Activated CD8-positive, alpha-beta memory T cell treated with anti-CD3 and anti-CD28 coated beads, Interleukin-2, amount 50 U/mL, for 24 hours (primary cell): ENCODE results near the gene ARL2BP.
"Not testable (repeated sequence)": the region's sequence is repeated elsewhere in the genome, so short reads cannot be mapped to it uniquely, and the experiment has no call there.

Experiments used
- DNase-seq: peaks from one replicate; pipeline ENCODE4 v3.0.0-alpha.2; 2020; ENCODE audit errors: extremely low read depth

The ARL2BP gene

DNA sequence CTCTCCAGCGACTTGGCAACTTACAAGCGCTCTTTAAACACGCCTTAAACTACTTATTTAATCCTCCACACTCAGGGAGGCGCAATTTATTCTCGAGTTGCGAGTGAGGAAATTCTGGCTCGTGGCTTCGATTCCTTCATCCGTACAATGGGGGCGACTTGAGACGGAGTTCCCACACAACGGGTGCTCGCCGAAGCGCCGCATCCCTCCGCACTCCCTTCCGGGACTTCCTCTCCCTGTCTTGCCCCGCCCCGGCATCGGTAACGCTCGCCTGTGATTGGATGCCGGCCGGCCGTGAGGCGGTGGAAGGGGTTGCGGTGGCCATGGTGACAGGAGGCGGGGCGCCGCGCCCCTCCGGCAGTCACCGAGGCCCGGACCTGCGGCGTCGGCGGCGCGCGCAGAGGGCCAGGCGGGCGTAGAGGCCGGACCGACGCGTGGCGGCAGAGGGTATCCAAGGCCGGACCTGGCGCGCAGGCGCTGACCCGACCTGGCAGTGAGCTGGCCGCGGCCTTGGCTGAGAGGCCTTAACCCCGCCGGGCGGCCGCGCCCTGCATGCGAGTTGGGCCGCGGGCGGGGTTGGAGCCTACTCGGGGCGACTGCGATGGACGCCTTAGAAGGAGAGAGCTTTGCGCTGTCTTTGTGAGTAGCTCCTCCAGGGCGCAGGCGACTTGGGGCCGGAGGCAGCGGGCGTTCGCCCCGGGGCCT lies at the start of gene ARL2BP:
Gene ARL2BP, plus strand, starts transcription at position 493 of the 705 bp plus-strand sequence. Its CDS starts 109 bp downstream, at position 602.
- DNase-seq, result peak; percentile 90

DNA sequence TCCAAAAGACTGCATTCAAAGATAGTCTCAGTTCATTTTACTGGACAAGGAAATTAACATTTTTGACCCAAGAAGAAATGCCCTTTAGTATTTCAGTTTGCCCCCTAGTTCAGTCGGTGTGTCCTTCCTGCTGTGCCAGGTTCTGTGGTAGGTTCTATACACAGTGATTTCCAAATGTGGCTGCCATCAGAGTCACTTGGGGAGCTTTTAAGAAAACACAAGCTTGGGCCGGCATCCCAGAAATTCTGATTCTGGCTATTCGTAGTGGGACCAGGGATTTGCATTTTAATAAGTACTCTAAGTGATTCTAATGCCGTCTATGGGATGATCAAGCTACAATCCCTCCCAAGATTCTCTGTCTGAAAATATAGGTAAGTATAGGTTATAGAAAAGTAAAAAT lies 48.8 kb upstream of the ARL2BP start:
- DNase-seq, result no peak

DNA sequence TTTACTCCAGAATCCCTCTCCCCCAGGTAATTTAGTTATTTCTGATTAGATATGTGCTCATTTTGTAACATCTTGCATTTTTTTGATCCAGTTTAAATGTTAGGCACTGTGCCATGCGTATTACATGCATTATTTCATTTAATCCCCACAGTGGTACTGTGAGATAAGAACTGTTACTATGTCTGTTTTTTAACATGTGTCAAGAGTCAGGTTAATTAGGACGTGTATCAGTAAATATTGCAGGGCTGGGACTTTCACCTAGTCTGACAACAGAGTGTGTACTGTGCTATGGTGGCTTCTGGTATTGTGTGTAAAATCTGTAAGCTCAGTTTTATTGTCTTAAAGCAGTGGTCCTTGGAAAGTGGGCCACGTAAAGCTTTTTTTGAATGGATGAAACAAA lies 48.3 kb upstream of the ARL2BP start:
- DNase-seq, result no peak

GRCh38 chr16:57200321-57200720 lies 44.7 kb upstream of the ARL2BP start:
- not testable (repeated sequence) for DNase-seq

DNA sequence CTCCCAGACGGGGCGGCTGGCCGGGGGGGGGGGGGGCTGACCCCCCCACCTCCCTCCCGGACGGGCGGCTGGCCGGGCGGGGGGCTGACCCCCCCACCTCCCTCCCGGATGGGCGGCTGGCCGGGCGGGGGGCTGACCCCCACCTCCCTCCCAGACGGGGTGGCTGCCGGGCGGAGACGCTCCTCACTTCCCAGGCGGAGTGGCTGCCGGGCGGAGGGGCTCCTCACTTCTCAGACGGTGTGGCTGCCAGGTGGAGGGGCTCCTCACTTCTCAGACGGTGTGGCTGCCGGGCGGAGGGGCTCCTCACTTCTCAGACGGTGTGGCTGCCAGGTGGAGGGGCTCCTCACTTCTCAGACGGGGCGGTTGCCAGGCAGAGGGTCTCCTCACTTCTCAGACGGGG lies 44.1 kb upstream of the ARL2BP start:
- not testable (repeated sequence) for DNase-seq

DNA sequence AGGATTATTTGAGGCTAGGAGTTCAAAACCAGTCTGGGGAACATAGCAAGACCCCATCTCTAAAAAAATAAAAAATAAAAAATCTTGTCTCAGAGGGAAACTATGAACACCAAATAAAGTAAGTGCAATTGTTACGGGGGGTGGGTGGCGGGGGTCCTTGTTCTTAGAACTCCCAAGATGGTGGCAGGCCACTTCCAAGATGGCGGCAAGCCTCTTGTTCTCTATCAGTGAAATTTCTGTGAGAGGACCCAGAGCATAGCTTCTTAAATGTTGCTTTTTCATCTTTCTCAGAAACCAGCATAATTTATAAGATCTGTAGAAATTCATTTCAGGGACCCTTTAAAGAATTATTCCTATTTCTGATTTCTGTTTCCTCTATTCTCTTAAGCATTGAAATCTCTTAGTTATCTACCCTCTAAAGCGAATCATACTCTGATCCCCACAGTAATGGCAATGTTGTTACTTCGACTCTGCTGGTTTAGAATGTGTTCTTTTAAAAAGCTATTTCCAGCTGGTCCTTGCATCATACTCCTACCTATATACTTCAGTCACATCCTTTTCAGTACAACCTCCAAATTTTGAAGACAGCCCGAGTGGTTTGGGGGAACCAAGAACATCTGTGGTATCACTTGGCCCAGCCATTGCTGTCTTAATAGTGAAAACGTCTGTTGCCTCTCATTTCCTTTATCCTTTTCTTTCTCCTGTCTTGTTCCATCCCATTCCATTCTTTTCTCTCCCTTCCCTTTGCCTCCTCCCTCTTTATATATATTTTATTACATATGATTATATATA lies 42.8 kb upstream of the ARL2BP start:
- DNase-seq, result no peak

- DNase-seq, result no peak
These were observed 41.6 kb upstream of the ARL2BP start for GRCh38 chr16:57203451-57203850.

GRCh38 chr16:57204675-57205074 lies 40.4 kb upstream of the ARL2BP start:
- no peak for DNase-seq

GRCh38 chr16:57208926-57209325 lies 36.1 kb upstream of the ARL2BP start:
- DNase-seq, result no peak

- DNase-seq, result no peak
These were observed 35.3 kb upstream of the ARL2BP start for GRCh38 chr16:57209780-57210179.

- DNase-seq, result no peak
These were observed 31.6 kb upstream of the ARL2BP start for GRCh38 chr16:57213462-57213861.

- no peak for DNase-seq
These were observed 28.1 kb upstream of the ARL2BP start for GRCh38 chr16:57216968-57217367.

GRCh38 chr16:57223057-57223456 lies 22.0 kb upstream of the ARL2BP start:
- DNase-seq, result no peak

DNA sequence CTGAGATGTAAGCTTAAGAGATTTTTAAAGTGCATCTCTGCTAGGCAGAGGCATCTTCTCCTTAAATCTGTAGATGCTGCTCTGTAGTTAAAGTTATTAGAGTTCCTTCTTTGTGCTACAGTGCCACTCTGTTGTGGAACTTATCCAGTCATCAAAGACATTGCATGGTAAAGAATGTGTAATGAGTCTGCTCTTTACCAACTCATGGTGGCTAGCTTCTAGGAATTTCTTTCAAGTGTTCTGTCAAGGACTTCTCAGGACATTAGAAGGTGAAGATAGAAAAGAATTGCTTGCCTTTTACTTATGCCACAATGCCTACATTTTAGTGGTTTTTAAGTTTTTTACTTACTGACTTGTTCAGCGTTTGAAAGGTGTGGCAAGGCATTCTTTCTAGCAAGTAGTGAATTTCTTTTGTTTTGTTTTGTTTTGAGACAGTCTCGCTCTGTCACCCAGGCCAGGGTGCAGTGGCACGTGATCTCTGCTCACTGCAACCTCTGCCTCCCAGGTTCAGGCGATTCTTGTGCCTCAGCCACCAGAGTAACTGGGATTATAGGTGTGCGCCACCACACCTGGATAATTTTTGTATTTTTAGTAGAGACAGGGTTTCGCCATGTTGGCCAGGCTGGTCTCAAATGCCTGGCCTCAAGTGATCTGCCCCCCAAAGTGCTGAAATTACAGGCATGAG lies 20.3 kb upstream of the ARL2BP start:
- DNase-seq, result no peak

DNA sequence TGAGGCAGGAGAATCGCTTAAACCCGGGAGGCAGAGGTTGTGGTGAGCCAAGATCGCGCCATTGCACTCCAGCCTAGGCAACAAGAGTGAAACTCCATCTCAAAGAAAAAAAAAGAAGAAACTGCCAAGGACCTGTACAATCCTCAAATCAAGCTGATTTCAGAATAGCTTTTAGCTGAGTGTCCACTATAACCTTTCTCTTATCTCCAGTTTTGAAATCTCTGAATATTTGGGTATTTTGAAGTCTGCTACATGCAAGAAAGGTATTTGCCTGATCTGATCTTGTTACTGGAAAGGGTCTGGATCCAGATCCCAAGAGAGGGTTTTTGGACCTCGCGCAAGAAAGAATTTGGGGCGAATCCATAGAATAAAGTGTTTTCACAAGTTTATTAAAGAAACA lies 19.1 kb upstream of the ARL2BP start:
- no peak for DNase-seq

- DNase-seq, result no peak
These were observed 18.1 kb upstream of the ARL2BP start for GRCh38 chr16:57226701-57227621.

DNA sequence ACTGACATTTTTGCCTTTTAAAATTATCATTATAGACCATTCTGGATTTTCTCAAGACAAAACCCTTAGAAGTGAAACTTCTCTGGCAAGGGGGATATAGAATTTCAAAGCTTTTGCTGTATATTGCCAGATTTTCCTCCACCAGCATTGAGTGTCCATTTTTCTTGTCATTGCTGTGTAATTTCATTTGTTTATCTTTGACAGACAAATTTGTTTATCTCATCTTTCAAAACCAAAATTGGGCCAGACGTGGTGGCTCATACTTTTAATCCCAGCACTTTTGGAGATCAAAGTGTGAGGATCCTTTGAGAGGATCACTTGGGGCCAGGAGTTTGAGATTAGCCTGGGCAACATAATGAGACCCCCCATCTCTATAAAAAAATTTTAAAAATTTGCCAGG lies 16.0 kb upstream of the ARL2BP start:
- no peak for DNase-seq

- no peak for DNase-seq
These were observed 13.2 kb upstream of the ARL2BP start for GRCh38 chr16:57231821-57232350.

- no peak for DNase-seq
These were observed 10.9 kb upstream of the ARL2BP start for GRCh38 chr16:57233944-57234706.

DNA sequence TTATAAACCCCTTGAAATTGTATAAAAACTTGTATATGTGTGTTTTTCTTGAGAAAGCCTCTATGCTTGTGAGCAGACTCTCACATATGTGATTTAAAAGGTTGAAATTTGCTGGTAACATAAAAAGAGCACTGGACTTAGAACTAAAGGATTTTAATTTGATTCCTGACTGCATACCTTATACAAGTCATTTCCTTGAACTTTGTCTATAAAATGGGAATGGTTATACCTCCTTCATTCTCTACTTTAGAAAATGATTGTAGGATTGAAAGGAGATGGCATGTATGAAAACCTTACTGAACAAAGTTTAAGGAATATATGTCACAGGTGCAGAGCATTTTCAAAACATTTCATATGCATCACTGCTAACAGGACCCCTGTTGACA lies 10.4 kb upstream of the ARL2BP start:
- no peak for DNase-seq
